ENCODE measurements around the gene SPATA7. TPM values are rescaled to one million over a fixed set of nuclear protein-coding genes. Genes with fewer than 3 reads are reported as not detected.
A peak's percentile ranks its signal among the peaks of the same experiment; 100 is the strongest.

Gene SPATA7
- total and polyA plus RNA-seq, 10 of the 15 experiments (the other 5 are each of a cell fraction or from before 2014, with no cell fraction given) = 0.39 to 3.0 (median 2.2) TPM

DNA sequence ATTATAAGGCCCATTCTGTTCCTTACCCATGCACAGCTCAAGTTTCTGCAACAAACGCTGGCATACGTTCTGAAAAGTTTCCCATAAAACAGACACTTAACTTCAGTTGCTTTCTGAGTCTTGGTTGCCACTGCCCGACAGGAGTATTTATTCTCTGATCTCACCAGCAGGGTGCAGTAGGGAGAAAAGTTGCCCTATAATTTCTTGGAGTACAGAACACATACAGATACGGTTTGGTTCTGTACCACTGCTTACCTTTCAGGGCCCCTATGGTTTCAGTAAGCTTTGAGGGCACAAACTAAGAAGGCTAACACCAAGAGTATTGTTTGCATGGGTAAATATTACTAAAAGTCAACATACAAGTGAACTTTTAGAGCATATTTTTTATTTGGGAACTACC lies 77.9 kb downstream of the SPATA7 start:
- RAD21 ChIA-PET (ENCODE audit: unreplicated experiment) = no interaction called here
- no peak overlapping the region for H3K4me3 ChIP-seq
- no TSS peak for BruUV-seq (replicated peaks)
- H3K9ac ChIP-seq (ENCODE audit: control insufficient read depth, insufficient read depth, low read length) = no peak overlapping the region
- CTCF ChIA-PET = interaction anchor here (1.4 kb wide), 1 partner anchor 274 kb away, joined by 3 read pairs; no protein-coding TSS in a partner anchor
- peak; percentile 69 for ATAC-seq
- H3K4me2 ChIP-seq (ENCODE audit: control insufficient read depth, insufficient read depth) = no peak overlapping the region
- no peak overlapping the region for H2AFZ ChIP-seq (ENCODE audit: control insufficient read depth, low read depth, low read length)
- FAIRE-seq = peak; percentile 54
- POLR2A ChIA-PET = no interaction called here
- no peaks in the 10 kb centered on the region for H4K20me1 ChIP-seq (ENCODE audit: control insufficient read depth, insufficient read depth)
- in situ Hi-C loops (cut with MboI) = no loop called here
- H3K4me1 ChIP-seq (ENCODE audit: control insufficient read depth, insufficient read depth, low read length) = no peaks in the 10 kb centered on the region
- H3K36me3 ChIP-seq (ENCODE audit: control insufficient read depth in 2 of 2, insufficient read depth in 2 of 2, low read length in 1 of 2) = no peaks in the 10 kb centered on the region
- no peaks in the 10 kb centered on the region for H3K79me2 ChIP-seq (ENCODE audit: control insufficient read depth, insufficient read depth, low read length)
- SMC1A ChIA-PET (ENCODE audit: uncharacterized antibody, unreplicated experiment) = no interaction called here
- intact Hi-C loops (cut with micrococcal nuclease; ENCODE audit: unreplicated experiment) = no loop called here
- 0 out of 2 replicates have a peak, but pooled peaks have one; percentile 12 for TF ChIP-seq RAD21 (IDR thresholded peaks at IDR 0.05; ENCODE audit: insufficient read depth, low read depth, low read length)
- TF ChIP-seq, protein P1, sequence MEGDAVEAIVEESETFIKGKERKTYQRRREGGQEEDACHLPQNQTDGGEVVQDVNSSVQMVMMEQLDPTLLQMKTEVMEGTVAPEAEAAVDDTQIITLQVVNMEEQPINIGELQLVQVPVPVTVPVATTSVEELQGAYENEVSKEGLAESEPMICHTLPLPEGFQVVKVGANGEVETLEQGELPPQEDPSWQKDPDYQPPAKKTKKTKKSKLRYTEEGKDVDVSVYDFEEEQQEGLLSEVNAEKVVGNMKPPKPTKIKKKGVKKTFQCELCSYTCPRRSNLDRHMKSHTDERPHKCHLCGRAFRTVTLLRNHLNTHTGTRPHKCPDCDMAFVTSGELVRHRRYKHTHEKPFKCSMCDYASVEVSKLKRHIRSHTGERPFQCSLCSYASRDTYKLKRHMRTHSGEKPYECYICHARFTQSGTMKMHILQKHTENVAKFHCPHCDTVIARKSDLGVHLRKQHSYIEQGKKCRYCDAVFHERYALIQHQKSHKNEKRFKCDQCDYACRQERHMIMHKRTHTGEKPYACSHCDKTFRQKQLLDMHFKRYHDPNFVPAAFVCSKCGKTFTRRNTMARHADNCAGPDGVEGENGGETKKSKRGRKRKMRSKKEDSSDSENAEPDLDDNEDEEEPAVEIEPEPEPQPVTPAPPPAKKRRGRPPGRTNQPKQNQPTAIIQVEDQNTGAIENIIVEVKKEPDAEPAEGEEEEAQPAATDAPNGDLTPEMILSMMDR (IDR thresholded peaks at IDR 0.05 in 2 of 3, conservative IDR thresholded peaks at IDR 0.05 in 1 of 3; ENCODE audit: control insufficient read depth in 2 of 3, extremely low read depth in 1 of 3, insufficient read depth in 1 of 3, low read depth in 3 of 3, low read length in 3 of 3) = peak; percentile 36 to 55 (median 54)
- TF ChIP-seq ZNF592 (IDR thresholded peaks at IDR 0.05) = no peak
- no peaks in the 10 kb centered on the region for H3K27me3 ChIP-seq (replicated peaks in 1 of 2; ENCODE audit: control insufficient read depth in 2 of 2, insufficient read depth in 2 of 2, low read length in 1 of 2)
- DNase-seq (ENCODE audit: low read depth, low spot score) = no peak
- WGBS (ENCODE audit: insufficient coverage, insufficient replicate concordance, low lambda C conversion rate, missing lambda C conversion rate) = 52% methylated on average over 4 of the region's 4 CpGs
- H3K27ac ChIP-seq (ENCODE audit: control insufficient read depth, insufficient read depth) = no peak overlapping the region
- no peaks in the 10 kb centered on the region for H3K9me3 ChIP-seq (replicated peaks; ENCODE audit: control insufficient read depth, insufficient read depth, low read length)

Measured in GM12878 (cell line).